Skeletal muscle cell (primary cell): Measurements from ENCODE around the gene TMED1.
"Not testable (repeated sequence)": the region's sequence is repeated elsewhere in the genome, so short reads cannot be mapped to it uniquely, and the experiment has no call there.

Experiments
- DNase-seq: peaks from one replicate; pipeline ENCODE4 v3.0.0-alpha.2; 2010; ENCODE audit warnings: low read depth
- H3K4me3 ChIP-seq: 2 replicates; pipeline ENCODE4 v1.5.1; 2011; ENCODE audit warnings: low read depth, mild to moderate bottlenecking, control low read depth, low read length, moderate library complexity

TMED1 gene

GRCh38 chr19:10835754-10836478 is at the start of gene TMED1:
TMED1 (minus strand) TSS chr19:10836212; CDS start chr19:10836191, 21 bp downstream.
- peak within 1 kb of the TSS; percentile 62 for H3K4me3 ChIP-seq
- peak; percentile 97 for DNase-seq

- DNase-seq, result no peak
- H3K4me3 ChIP-seq, result no peak overlapping the region
These were observed 49.5 kb upstream of the TMED1 start for GRCh38 chr19:10885201-10886169.

- no peak overlapping the region for H3K4me3 ChIP-seq
- DNase-seq, result peak; percentile 31
These were observed 48.3 kb upstream of the TMED1 start for GRCh38 chr19:10884274-10884673.

- H3K4me3 ChIP-seq, result no peak overlapping the region
These were observed 46.1 kb upstream of the TMED1 start for GRCh38 chr19:10882108-10882457.

GRCh38 chr19:10881403-10882107 is 45.5 kb upstream of the TMED1 start:
- no peak overlapping the region for H3K4me3 ChIP-seq
- no peak for DNase-seq

More at GRCh38 chr19:10882108-10882457, 46.1 kb upstream of the TMED1 start:
- DNase-seq, result no peak

GRCh38 chr19:10878253-10878652 is 42.2 kb upstream of the TMED1 start:
- no peak overlapping the region for H3K4me3 ChIP-seq
- no peak for DNase-seq

- H3K4me3 ChIP-seq, DNase-seq: not testable (repeated sequence)
These were observed 41.6 kb upstream of the TMED1 start for GRCh38 chr19:10877608-10878007.

GRCh38 chr19:10876459-10877240 is 40.6 kb upstream of the TMED1 start:
- H3K4me3 ChIP-seq, result no peak overlapping the region
- no peak for DNase-seq

GRCh38 chr19:10874024-10874423 is 38.0 kb upstream of the TMED1 start:
- DNase-seq, result no peak
- H3K4me3 ChIP-seq, result no peak overlapping the region

GRCh38 chr19:10872546-10873107 is 36.6 kb upstream of the TMED1 start:
- peak overlapping the region; percentile 78 for H3K4me3 ChIP-seq

GRCh38 chr19:10871711-10872545 is 35.9 kb upstream of the TMED1 start:
- H3K4me3 ChIP-seq, result peak overlapping the region; percentile 78
- DNase-seq, result no peak

More at GRCh38 chr19:10872546-10873107, 36.6 kb upstream of the TMED1 start:
- no peak for DNase-seq

GRCh38 chr19:10870955-10871603 is 35.1 kb upstream of the TMED1 start, which contains the start of gene CARM1:
CARM1 (plus strand) TSS chr19:10871553; CDS start chr19:10871703, 150 bp downstream.
- H3K4me3 ChIP-seq, result peak within 1 kb of the TSS; percentile 78

GRCh38 chr19:10870501-10870954 is 34.5 kb upstream of the TMED1 start:
- DNase-seq, result no peak
- H3K4me3 ChIP-seq, result peak overlapping the region; percentile 42

More at GRCh38 chr19:10870955-10871603, 35.1 kb upstream of the TMED1 start, which contains the start of gene CARM1:
- DNase-seq, result peak; percentile 94

- DNase-seq, H3K4me3 ChIP-seq: not testable (repeated sequence)
These were observed 33.9 kb upstream of the TMED1 start for GRCh38 chr19:10869872-10870311.

GRCh38 chr19:10868872-10869547 is 33.0 kb upstream of the TMED1 start:
- DNase-seq, result no peak
- no peak overlapping the region for H3K4me3 ChIP-seq

GRCh38 chr19:10866495-10866894 is 30.5 kb upstream of the TMED1 start:
- no peak overlapping the region for H3K4me3 ChIP-seq
- no peak for DNase-seq

GRCh38 chr19:10864538-10864899 is 28.5 kb upstream of the TMED1 start:
- no peak for DNase-seq
- no peak overlapping the region for H3K4me3 ChIP-seq
